GM12864 (cell line): Measurements from ENCODE around the gene C3orf85.
"Not testable (repeated sequence)": the region's sequence is repeated elsewhere in the genome, so short reads cannot be mapped to it uniquely, and the experiment has no call there.

Experiments
- DNase-seq: peaks from one replicate; pipeline ENCODE4 v3.0.0-alpha.2; 2011; ENCODE audit warnings: low read depth
- H3K4me3 ChIP-seq: 2 replicates; pipeline ENCODE4 v1.5.1; 2011; ENCODE audit warnings: mild to moderate bottlenecking, low read depth, low read length, control low read depth
- CTCF ChIP-seq: IDR thresholded peaks from 2 replicates; pipeline ENCODE4 v1.5.1; 2011; ENCODE audit warnings: low read depth, mild to moderate bottlenecking, moderate library complexity, low read length, control low read depth, inconsistent platforms; ENCODE audit errors: missing control alignments

C3orf85 gene

GRCh38 chr3:109125902-109126301, 10.6 kb upstream of the C3orf85 start:
- no peak overlapping the region for H3K4me3 ChIP-seq
- TF ChIP-seq CTCF = no peak

GRCh38 chr3:109127553-109127952, 9.0 kb upstream of the C3orf85 start:
- no peak for DNase-seq
- no peak for TF ChIP-seq CTCF
- no peak overlapping the region for H3K4me3 ChIP-seq

More at GRCh38 chr3:109125902-109126301, 10.6 kb upstream of the C3orf85 start:
- DNase-seq = no peak

- no peak overlapping the region for H3K4me3 ChIP-seq
- no peak for DNase-seq
- no peak for TF ChIP-seq CTCF
Measured at GRCh38 chr3:109131276-109131675, 5.2 kb upstream of the C3orf85 start.

GRCh38 chr3:109132801-109133473, 3.6 kb upstream of the C3orf85 start:
- H3K4me3 ChIP-seq = no peak overlapping the region
- no peak for DNase-seq
- TF ChIP-seq CTCF = no peak

GRCh38 chr3:109133474-109133816, 3.1 kb upstream of the C3orf85 start:
- DNase-seq, H3K4me3 ChIP-seq: not testable (repeated sequence)

GRCh38 chr3:109137761-109138160, 1.2 kb downstream of the C3orf85 start:
- no peak overlapping the region for H3K4me3 ChIP-seq
- no peak for DNase-seq
- no peak for TF ChIP-seq CTCF

GRCh38 chr3:109140318-109140717, 3.8 kb downstream of the C3orf85 start:
- no peak for DNase-seq

More at GRCh38 chr3:109140318-109140717, 3.8 kb downstream of the C3orf85 start:
- TF ChIP-seq CTCF = no peak
- H3K4me3 ChIP-seq = no peak overlapping the region
